Kidney epithelial cell (primary cell): ENCODE data around the gene TSPAN32. TPM values are rescaled to one million over a fixed set of nuclear protein-coding genes. Genes with fewer than 3 reads are reported as not detected.

Experiments
- DNase-seq: peaks from one replicate; pipeline ENCODE4 v3.0.0-alpha.2; 2010; ENCODE audit warnings: low read depth
- H3K27me3 ChIP-seq: 2 replicates; pipeline ENCODE4 v1.6.0; 2011; ENCODE audit warnings: low read length; ENCODE audit not compliant: control insufficient read depth, insufficient read depth
- H3K36me3 ChIP-seq: 2 replicates; pipeline ENCODE4 v1.5.1; 2011; ENCODE audit warnings: low read length; ENCODE audit not compliant: control insufficient read depth, insufficient read depth
- H3K4me3 ChIP-seq: 2 replicates; pipeline ENCODE4 v1.5.1; 2011; ENCODE audit warnings: low read depth, mild to moderate bottlenecking, control low read depth, low read length
- CTCF ChIP-seq: IDR thresholded peaks from 2 replicates; pipeline ENCODE4 v1.5.1; 2011; ENCODE audit warnings: mild to moderate bottlenecking, moderate library complexity, low read length, control low read depth, inconsistent platforms; ENCODE audit not compliant: insufficient read depth, poor library complexity, severe bottlenecking
- total RNA-seq: library from RNA; depleted of rRNA; stranded (reverse); fragments of >200 nt; gene quantifications from 2 replicates; pipeline ENCODE4 v1.2.3, GENCODE V29; 2015

Gene TSPAN32
- total RNA-seq, 1 donor from 2014 or later = 0.46 TPM

GRCh38 chr11:2263071-2263565 lies 38.7 kb upstream of the TSPAN32 start:
- H3K27me3 ChIP-seq = peaks cover 55% of the 10 kb centered on the region
- no peaks in the 10 kb centered on the region for H3K36me3 ChIP-seq
- no peak for TF ChIP-seq CTCF
- H3K4me3 ChIP-seq = no peak overlapping the region
- DNase-seq = no peak

GRCh38 chr11:2263724-2264360 lies 38.0 kb upstream of the TSPAN32 start:
- no peak for DNase-seq
- H3K27me3 ChIP-seq = peaks cover 56% of the 10 kb centered on the region
- H3K36me3 ChIP-seq = no peaks in the 10 kb centered on the region
- no peak for TF ChIP-seq CTCF
- H3K4me3 ChIP-seq = no peak overlapping the region

- no peak for TF ChIP-seq CTCF
- peaks cover 56% of the 10 kb centered on the region for H3K27me3 ChIP-seq
- no peak for DNase-seq
Observed at GRCh38 chr11:2264366-2265053, 37.3 kb upstream of the TSPAN32 start.

GRCh38 chr11:2265396-2265795 lies 36.4 kb upstream of the TSPAN32 start:
- peaks cover 62% of the 10 kb centered on the region for H3K27me3 ChIP-seq
- TF ChIP-seq CTCF = no peak

More at GRCh38 chr11:2264366-2265053, 37.3 kb upstream of the TSPAN32 start:
- no peak overlapping the region for H3K4me3 ChIP-seq
- no peaks in the 10 kb centered on the region for H3K36me3 ChIP-seq

GRCh38 chr11:2265854-2266585 lies 35.8 kb upstream of the TSPAN32 start:
- Histone ChIP-seq H3K4me3 (no peak overlapping the region), H3K36me3 (no peaks in the 10 kb centered on the region), H3K27me3 (peaks cover 67% of the 10 kb centered on the region)
- TF ChIP-seq CTCF = no peak
- no peak for DNase-seq

More at GRCh38 chr11:2265396-2265795, 36.4 kb upstream of the TSPAN32 start:
- DNase-seq = no peak
- no peaks in the 10 kb centered on the region for H3K36me3 ChIP-seq
- no peak overlapping the region for H3K4me3 ChIP-seq
